BLaER1 treated with 17β-estradiol and CSF1 and Interleukin-3, amounts not matched to agents 10 nM and 100 nM (cell line): Measurements from ENCODE around the gene GRM8.

Experiments used
- H3K27ac ChIP-seq, 11 experiments: shearing (Covaris generic); formaldehyde crosslinking; 2 replicates each; pipeline ENCODE4 v1.8.1; 2022
- H3K27me3 ChIP-seq, 11 experiments: shearing (Covaris generic); formaldehyde crosslinking; 2 replicates each; pipeline ENCODE4 v1.8.1; 2022
- H3K36me3 ChIP-seq, 11 experiments: shearing (Covaris generic); formaldehyde crosslinking; 2 replicates each; pipeline ENCODE4 v1.8.1; 2022
- H3K4me1 ChIP-seq, 10 experiments: shearing (Covaris generic); formaldehyde crosslinking; 2 replicates each; pipeline ENCODE4 v1.8.1; 2022
- H3K4me2 ChIP-seq, 11 experiments: shearing (Covaris generic); formaldehyde crosslinking; 2 replicates each; pipeline ENCODE4 v1.8.1; 2022
- H3K4me3 ChIP-seq, 10 experiments: shearing (Covaris generic); formaldehyde crosslinking; 2 replicates each; pipeline ENCODE4 v1.8.1; 2022
- H3K9ac ChIP-seq, 11 experiments: shearing (Covaris generic); formaldehyde crosslinking; 2 replicates each; pipeline ENCODE4 v1.8.1; 2022
- H3K9me3 ChIP-seq, 11 experiments: shearing (Covaris generic); formaldehyde crosslinking; replicated peaks in 1 of 11; 2 replicates each; pipeline ENCODE4 v1.8.1; 2022
- H4K20me1 ChIP-seq, 11 experiments: shearing (Covaris generic); formaldehyde crosslinking; 2 replicates each; pipeline ENCODE4 v1.8.1; 2022
- Cebpa-rat ChIP-seq, 11 experiments: shearing (Covaris generic); IDR thresholded peaks; 2 replicates each; pipeline ENCODE4 v1.8.1; 2022

GRM8 gene

DNA sequence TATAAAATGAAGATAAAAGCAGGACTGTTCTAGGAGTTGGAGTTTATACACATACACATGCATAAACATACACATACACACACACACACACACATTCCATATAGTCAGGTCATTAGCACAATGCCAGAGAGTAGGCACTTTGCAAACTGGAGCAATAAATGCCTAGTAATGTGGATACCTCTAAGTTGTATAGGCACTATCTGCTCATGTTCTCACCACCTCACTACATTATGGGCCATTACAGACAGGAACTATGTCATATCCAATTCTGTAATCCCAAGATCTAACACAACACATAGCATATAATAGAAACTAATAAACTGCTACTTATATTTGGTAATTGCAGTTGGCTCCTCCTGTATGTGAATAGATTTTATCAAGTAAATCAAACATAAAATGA is 115.6 kb downstream of the GRM8 start:
- no peak overlapping the region for H3K4me3 ChIP-seq
- H3K9me3 ChIP-seq = no peaks in the 10 kb centered on the region
- TF ChIP-seq Cebpa-rat (IDR thresholded peaks at IDR 0.05) = no peak
- H3K9ac ChIP-seq = no peak overlapping the region
- H3K27me3 ChIP-seq = no peaks in the 10 kb centered on the region
- H3K27ac ChIP-seq = no peak overlapping the region
- H3K4me1 ChIP-seq = no peaks in the 10 kb centered on the region
- H3K36me3 ChIP-seq = no peaks in the 10 kb centered on the region
- no peak overlapping the region for H3K4me2 ChIP-seq
- H4K20me1 ChIP-seq = no peaks in the 10 kb centered on the region

DNA sequence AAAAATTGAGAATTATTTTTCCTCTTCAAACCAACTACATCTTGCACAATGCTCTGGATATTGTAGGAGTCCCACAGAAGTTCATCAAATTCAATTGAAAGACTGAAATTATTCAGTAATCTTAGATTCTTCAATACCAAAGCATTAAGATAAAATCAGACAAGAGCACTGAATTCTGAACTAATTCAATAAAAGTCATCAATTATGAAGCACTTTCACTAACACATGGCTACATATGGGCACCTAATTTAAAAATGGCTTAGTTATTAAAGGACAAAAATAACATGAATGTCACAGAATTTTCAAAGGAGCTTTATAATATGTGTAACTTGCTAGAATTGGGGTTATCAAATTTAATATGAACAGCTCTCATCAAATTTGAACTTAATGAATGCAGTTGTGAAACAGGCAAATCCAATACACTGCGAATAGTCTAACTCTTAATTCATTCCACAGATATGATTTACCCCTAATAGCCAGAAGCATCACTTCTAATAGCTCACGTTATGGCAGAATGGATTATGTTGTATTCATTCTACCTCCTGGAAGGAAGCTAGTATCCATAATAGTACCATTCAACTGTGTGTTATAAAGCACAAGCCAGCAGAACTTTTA is 116.8 kb downstream of the GRM8 start:
- Histone ChIP-seq H3K4me1 (no peaks in the 10 kb centered on the region), H3K9me3 (no peaks in the 10 kb centered on the region), H3K9ac (no peak overlapping the region), H4K20me1 (no peaks in the 10 kb centered on the region), H3K36me3 (no peaks in the 10 kb centered on the region), H3K27ac (no peak overlapping the region), H3K4me2 (no peak overlapping the region), H3K27me3 (no peaks in the 10 kb centered on the region), H3K4me3 (no peak overlapping the region)
- TF ChIP-seq Cebpa-rat (IDR thresholded peaks at IDR 0.05) = no peak

DNA sequence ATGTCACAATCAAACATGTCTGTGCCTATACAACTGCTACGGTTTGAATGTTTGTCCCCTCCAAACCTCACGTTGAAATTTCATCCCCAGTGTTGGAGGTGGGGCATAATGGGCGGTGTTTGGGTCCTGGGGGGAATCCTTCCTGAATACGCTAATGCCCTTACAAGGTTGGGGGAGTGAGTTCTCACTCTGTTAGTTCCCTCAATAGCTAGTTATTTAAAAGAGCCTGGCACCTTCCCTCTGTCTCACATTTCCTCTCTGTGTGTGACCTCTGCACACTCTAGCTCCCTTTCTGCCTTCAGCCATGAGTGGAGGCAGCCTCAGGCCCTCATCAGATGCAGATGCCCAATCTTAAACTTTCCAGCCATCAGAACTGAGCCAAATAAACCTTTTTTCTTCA is 129.5 kb downstream of the GRM8 start:
- TF ChIP-seq Cebpa-rat (IDR thresholded peaks at IDR 0.05) = no peak
- no peaks in the 10 kb centered on the region for H3K36me3 ChIP-seq
- no peaks in the 10 kb centered on the region for H3K27me3 ChIP-seq
- H3K4me2 ChIP-seq = no peak overlapping the region
- H4K20me1 ChIP-seq = no peaks in the 10 kb centered on the region
- H3K9me3 ChIP-seq = no peaks in the 10 kb centered on the region
- no peak overlapping the region for H3K9ac ChIP-seq
- H3K4me1 ChIP-seq = no peaks in the 10 kb centered on the region
- no peak overlapping the region for H3K27ac ChIP-seq
- H3K4me3 ChIP-seq = no peak overlapping the region

DNA sequence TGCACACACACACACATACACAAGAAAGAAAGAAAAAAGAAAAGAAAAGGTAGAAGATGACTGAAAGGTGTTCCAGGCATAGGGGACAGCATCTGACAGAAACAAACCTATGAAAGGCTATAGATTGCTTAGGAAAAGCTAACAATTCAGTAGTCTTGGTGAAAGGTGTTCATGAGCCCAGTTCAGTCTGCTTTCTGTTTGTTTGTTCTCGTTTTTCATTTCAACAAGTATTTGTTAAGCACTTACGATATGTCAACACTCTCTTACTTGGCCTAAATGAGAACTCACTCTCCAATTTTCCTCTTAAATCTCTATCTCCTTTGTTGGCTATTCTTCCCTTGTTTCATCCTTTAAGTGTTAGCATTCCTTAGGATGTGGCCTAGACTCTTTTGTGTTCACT is 133.2 kb downstream of the GRM8 start:
- H3K36me3 ChIP-seq = no peaks in the 10 kb centered on the region
- no peak overlapping the region for H3K4me2 ChIP-seq
- no peaks in the 10 kb centered on the region for H3K27me3 ChIP-seq
- no peaks in the 10 kb centered on the region for H3K4me1 ChIP-seq
- TF ChIP-seq Cebpa-rat (IDR thresholded peaks at IDR 0.05) = no peak
- no peak overlapping the region for H3K27ac ChIP-seq
- no peaks in the 10 kb centered on the region for H3K9me3 ChIP-seq
- no peak overlapping the region for H3K9ac ChIP-seq
- no peak overlapping the region for H3K4me3 ChIP-seq
- no peaks in the 10 kb centered on the region for H4K20me1 ChIP-seq

DNA sequence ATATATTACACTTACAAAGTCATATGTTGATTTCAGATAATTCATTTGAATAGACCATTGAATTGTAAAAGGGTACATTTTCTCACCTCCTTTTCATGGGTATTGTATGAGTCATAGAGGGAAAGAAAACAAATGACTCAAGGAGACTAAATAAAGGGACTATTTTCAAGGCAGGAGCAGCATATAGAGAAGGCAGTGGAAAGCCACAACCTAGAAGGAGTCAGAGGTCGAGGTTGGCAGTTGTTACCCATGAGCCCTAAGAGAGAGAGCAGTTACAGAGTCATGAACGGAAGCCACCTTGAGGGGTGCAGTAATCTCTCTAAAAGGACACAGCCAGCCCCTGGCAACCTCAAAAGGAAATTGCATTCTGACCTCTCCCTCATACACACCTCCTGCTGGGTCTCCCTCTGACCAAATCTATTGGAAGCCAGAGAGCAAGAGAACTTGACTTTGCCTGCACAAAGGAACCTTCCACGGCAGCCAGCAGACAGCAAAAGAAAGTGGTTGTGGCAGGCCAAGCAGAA is 137.9 kb downstream of the GRM8 start:
- H3K27ac ChIP-seq = no peak overlapping the region
- no peak for TF ChIP-seq Cebpa-rat (IDR thresholded peaks at IDR 0.05)
- H3K4me3 ChIP-seq = no peak overlapping the region
- no peak overlapping the region for H3K4me2 ChIP-seq
- no peaks in the 10 kb centered on the region for H3K36me3 ChIP-seq
- H3K4me1 ChIP-seq = no peaks in the 10 kb centered on the region
- no peaks in the 10 kb centered on the region for H3K27me3 ChIP-seq
- H3K9me3 ChIP-seq = no peaks in the 10 kb centered on the region
- H4K20me1 ChIP-seq = no peaks in the 10 kb centered on the region
- H3K9ac ChIP-seq = no peak overlapping the region

DNA sequence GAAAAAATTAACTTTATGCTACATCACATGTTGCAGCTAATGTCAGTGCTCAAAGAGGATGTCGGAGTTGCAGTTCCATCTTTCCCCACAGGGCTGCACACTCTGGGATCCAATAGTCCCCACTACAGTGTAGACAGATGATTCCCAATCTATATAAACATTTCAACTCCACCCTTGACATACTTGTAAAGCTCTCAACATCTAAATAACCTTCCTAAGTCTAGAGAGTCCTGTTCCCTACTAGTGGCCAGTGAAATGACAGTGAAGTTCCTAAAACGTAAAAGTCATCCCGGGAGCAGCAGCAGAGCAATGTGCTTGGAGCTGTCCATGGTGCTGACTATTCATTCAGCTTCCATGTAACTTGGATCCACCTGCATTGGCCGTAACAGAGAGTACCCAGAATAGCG is 145.1 kb downstream of the GRM8 start:
- H3K9ac ChIP-seq = no peak overlapping the region
- no peaks in the 10 kb centered on the region for H3K36me3 ChIP-seq
- no peak overlapping the region for H3K4me3 ChIP-seq
- no peaks in the 10 kb centered on the region for H3K27me3 ChIP-seq
- no peak for TF ChIP-seq Cebpa-rat (IDR thresholded peaks at IDR 0.05)
- no peaks in the 10 kb centered on the region for H4K20me1 ChIP-seq
- H3K27ac ChIP-seq = no peak overlapping the region
- H3K4me1 ChIP-seq = no peaks in the 10 kb centered on the region
- H3K4me2 ChIP-seq = no peak overlapping the region
- peaks cover 0 to 4% (median under 1%) of the 10 kb centered on the region in 11 experiments; a peak in 4 of 22 replicates for H3K9me3 ChIP-seq

DNA sequence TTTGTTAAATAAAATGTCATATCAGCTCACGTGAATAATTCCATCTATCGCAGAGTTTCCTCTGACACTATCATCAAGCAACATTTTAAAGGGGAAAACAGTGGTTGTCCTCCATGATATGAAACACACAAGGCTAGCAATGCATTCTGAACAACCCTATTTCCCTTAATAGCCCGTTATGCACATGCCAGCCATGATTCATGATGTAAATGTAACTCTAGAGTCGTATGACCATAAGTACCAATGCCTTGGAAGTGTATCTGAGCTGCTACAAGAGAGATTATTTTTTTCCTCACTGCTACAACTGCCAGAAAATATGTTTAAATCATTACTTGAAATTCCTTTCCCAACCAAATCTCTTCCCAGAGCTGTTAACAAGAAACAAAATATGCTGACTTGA is 159.4 kb downstream of the GRM8 start:
- Histone ChIP-seq H3K27ac (no peak overlapping the region), H3K4me2 (no peak overlapping the region), H3K9me3 (no peaks in the 10 kb centered on the region), H3K4me3 (no peak overlapping the region), H3K4me1 (no peaks in the 10 kb centered on the region), H4K20me1 (no peaks in the 10 kb centered on the region), H3K9ac (no peak overlapping the region), H3K27me3 (no peaks in the 10 kb centered on the region), H3K36me3 (no peaks in the 10 kb centered on the region)
- TF ChIP-seq Cebpa-rat (IDR thresholded peaks at IDR 0.05) = no peak

DNA sequence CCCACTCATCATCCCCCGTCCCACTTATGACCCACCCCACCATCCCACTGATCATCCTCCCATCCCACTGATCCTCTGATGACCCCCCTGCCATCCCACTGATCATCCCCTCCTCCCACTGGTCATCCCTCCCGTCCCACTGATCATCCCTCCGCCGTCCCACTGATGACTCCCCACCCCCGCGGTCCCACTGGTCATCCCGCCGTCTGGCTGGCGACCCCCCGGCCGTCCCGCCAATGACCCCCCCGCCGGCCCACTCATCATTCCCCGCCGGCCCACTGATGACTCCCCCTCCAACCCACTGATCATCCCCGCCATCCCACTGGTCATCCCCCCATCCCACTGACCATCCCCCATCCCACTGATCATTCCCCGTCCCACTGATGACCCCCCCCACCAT is 161.1 kb downstream of the GRM8 start:
- Histone ChIP-seq H3K27ac (no peak overlapping the region), H3K36me3 (no peaks in the 10 kb centered on the region), H3K9ac (no peak overlapping the region), H3K4me3 (no peak overlapping the region), H3K4me1 (no peaks in the 10 kb centered on the region), H3K4me2 (no peak overlapping the region), H4K20me1 (no peaks in the 10 kb centered on the region), H3K27me3 (no peaks in the 10 kb centered on the region), H3K9me3 (no peaks in the 10 kb centered on the region)
- TF ChIP-seq Cebpa-rat (IDR thresholded peaks at IDR 0.05) = no peak

DNA sequence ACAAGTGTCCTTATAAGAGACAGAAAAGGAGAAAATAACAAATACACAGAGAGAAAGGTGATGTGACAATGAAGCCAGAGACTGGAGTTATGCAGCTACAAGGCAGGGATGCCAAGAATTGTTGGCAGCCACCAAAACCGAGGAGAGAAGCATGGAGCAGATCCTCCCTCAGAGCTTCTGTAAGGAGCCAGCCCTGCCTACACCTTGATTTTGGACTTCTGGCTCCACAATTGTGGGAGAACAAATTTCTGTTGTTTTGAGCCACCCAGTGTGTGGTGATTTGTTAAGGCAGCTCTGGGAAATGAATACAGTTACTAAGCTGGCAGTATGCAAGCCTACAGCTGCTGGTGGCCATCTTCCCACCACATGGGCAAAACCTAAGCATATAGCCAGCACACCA is 163.6 kb downstream of the GRM8 start:
- H3K9me3 ChIP-seq = no peaks in the 10 kb centered on the region
- H3K27me3 ChIP-seq = no peaks in the 10 kb centered on the region
- H3K4me3 ChIP-seq = no peak overlapping the region
- H3K36me3 ChIP-seq = no peaks in the 10 kb centered on the region
- H3K27ac ChIP-seq = no peak overlapping the region
- no peaks in the 10 kb centered on the region for H4K20me1 ChIP-seq
- no peaks in the 10 kb centered on the region for H3K4me1 ChIP-seq
- H3K4me2 ChIP-seq = no peak overlapping the region
- no peak overlapping the region for H3K9ac ChIP-seq
- no peak for TF ChIP-seq Cebpa-rat (IDR thresholded peaks at IDR 0.05)

DNA sequence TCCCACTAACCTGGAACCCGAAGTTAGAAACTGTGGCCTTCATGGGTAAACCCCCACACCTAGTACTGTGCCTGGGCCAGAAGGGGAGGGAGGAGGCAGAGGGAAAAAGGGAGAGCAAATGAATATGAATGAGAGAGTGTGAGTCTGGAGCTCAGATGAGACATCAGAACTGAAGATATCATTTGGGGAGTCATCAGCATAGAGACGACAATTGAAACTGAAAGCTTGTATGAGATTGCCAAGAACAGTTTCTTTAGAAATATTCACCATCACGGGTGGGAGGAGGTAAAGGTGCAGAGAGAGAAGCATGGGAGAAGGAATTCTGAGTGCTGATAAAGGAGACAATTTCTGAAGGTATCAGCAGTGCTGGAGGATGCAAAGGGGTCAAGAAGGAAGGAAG is 171.2 kb downstream of the GRM8 start:
- no peak overlapping the region for H3K4me2 ChIP-seq
- H3K4me1 ChIP-seq = no peaks in the 10 kb centered on the region
- no peaks in the 10 kb centered on the region for H3K27me3 ChIP-seq
- no peaks in the 10 kb centered on the region for H3K36me3 ChIP-seq
- H3K9ac ChIP-seq = no peak overlapping the region
- H4K20me1 ChIP-seq = no peaks in the 10 kb centered on the region
- no peak for TF ChIP-seq Cebpa-rat (IDR thresholded peaks at IDR 0.05)
- no peak overlapping the region for H3K27ac ChIP-seq
- H3K9me3 ChIP-seq = no peaks in the 10 kb centered on the region
- H3K4me3 ChIP-seq = no peak overlapping the region
